ENCODE data around the gene SLC6A5.

- no peak for TF ChIP-seq TCF7L2 (IDR thresholded peaks at IDR 0.05; ENCODE audit: low read depth, low read length)
- no peak for TF ChIP-seq CTCF (IDR thresholded peaks at IDR 0.05)
- TF ChIP-seq REST (IDR thresholded peaks at IDR 0.05; ENCODE audit: insufficient read depth in 1 of 2, low read depth in 2 of 2, low read length in 1 of 2), result no peak
- TF ChIP-seq SIN3A (IDR thresholded peaks at IDR 0.05; ENCODE audit: borderline replicate concordance, insufficient read depth, low read depth, low read length), result no peak
- no peak for TF ChIP-seq POLR2AphosphoS5 (IDR thresholded peaks at IDR 0.05; ENCODE audit: low read depth, low read length)
Observed at GRCh38 chr11:20611445-20611844, 12.0 kb downstream of the SLC6A5 start.

Measured in Panc1 (cell line).